H1 (cell line): ENCODE measurements around the gene UGT1A10. TPM values are rescaled to one million over a fixed set of nuclear protein-coding genes. Genes with fewer than 3 reads are reported as not detected.
A peak's percentile ranks its signal among the peaks of the same experiment; 100 is the strongest.

Experiments used
- CTCF ChIA-PET: fragments of 300-600 bp; sonication (Branson Sonifier 250); formaldehyde crosslinking; loops from one replicate; lab custom pipeline; 2021; ENCODE audit not compliant: partially characterized antibody; lab: Charles Lee
- POLR2A ChIA-PET: fragments of 300-600 bp; sonication (Branson Sonifier 250); formaldehyde crosslinking; loops from one replicate; lab custom pipeline; 2021; ENCODE audit warnings: inconsistent platforms; ENCODE audit not compliant: partially characterized antibody; lab: Charles Lee
- DNase-seq, 2 experiments: peaks; one replicate each; pipeline versions ENCODE4 v3.0.0 to v3.0.0-alpha.2; 2010 to 2022; ENCODE audit warnings: low spot score in 2 of 2, low read depth in 1 of 2, mixed read lengths in 1 of 2
- FAIRE-seq: peaks from 2 replicates; lab custom pipeline; 2011; peaks lifted over from hg19 to GRCh38; lab: Jason Lieb, UNC
- H2AFZ ChIP-seq: 2 replicates; pipeline ENCODE4 v1.8.1; 2012; ENCODE audit warnings: low read length, inconsistent platforms
- H2AK5ac ChIP-seq: 2 replicates; pipeline ENCODE4 v1.6.1; 2013; ENCODE audit warnings: low read depth, low read length
- H2BK120ac ChIP-seq: replicated peaks from 2 replicates; pipeline ENCODE3; 2013; ENCODE audit warnings: low read depth, low read length, inconsistent platforms
- H2BK12ac ChIP-seq: 2 replicates; pipeline ENCODE4 v1.6.1; 2013; ENCODE audit warnings: low read depth, low read length
- H2BK15ac ChIP-seq: 2 replicates; pipeline ENCODE4 v1.6.1; 2013; ENCODE audit warnings: low read length
- H2BK20ac ChIP-seq: 2 replicates; pipeline ENCODE4 v1.6.1; 2013; ENCODE audit warnings: low read length
- H2BK5ac ChIP-seq: 2 replicates; pipeline ENCODE4 v1.6.1; 2013; ENCODE audit warnings: low read depth, low read length
- H3K14ac ChIP-seq: 2 replicates; pipeline ENCODE4 v1.6.1; 2013; ENCODE audit warnings: inconsistent platforms; ENCODE audit not compliant: insufficient read length
- H3K18ac ChIP-seq: 2 replicates; pipeline ENCODE4 v1.6.1; 2013; ENCODE audit warnings: low read length; ENCODE audit errors: extremely low read depth
- H3K23ac ChIP-seq: 2 replicates; pipeline ENCODE4 v1.6.1; 2013; ENCODE audit warnings: inconsistent platforms; ENCODE audit not compliant: insufficient read length
- H3K23me2 ChIP-seq: 2 replicates; pipeline ENCODE4 v1.6.1; 2013; ENCODE audit warnings: low read depth, low read length
- H3K27ac ChIP-seq: 2 replicates; pipeline ENCODE4 v1.6.1; 2011; ENCODE audit warnings: low read depth, low read length, inconsistent platforms
- H3K27me3 ChIP-seq, 4 experiments: replicated peaks in 1 of 4; 1 replicate in 1 of 4; 2 replicates in 3 of 4; pipeline versions ENCODE4 v1.6.1 to v1.8.1; 2011 to 2013; ENCODE audit warnings: low read length in 3 of 4, mild to moderate bottlenecking in 3 of 4, inconsistent platforms in 2 of 4, mixed read lengths in 2 of 4, moderate library complexity in 1 of 4; ENCODE audit not compliant: control insufficient read depth in 3 of 4, insufficient read depth in 3 of 4; ENCODE audit errors: extremely low read depth in 1 of 4
- H3K36me3 ChIP-seq, 4 experiments: 2 replicates each; pipeline versions ENCODE4 v1.6.1 to v1.8.1; 2011 to 2013; ENCODE audit warnings: mild to moderate bottlenecking in 4 of 4, low read length in 3 of 4, moderate library complexity in 2 of 4, control low read depth in 1 of 4, inconsistent platforms in 1 of 4; ENCODE audit not compliant: insufficient read depth in 4 of 4, control insufficient read depth in 2 of 4
- H3K4ac ChIP-seq: replicated peaks from 2 replicates; pipeline ENCODE3; 2013; ENCODE audit warnings: low read length, low read depth, mixed read lengths, inconsistent platforms; ENCODE audit not compliant: insufficient read length
- H3K4me1 ChIP-seq, 4 experiments: replicated peaks in 1 of 4; 1 replicate in 1 of 4; 2 replicates in 3 of 4; pipeline versions ENCODE4 v1.6.1 to v1.8.1; 2011 to 2013; ENCODE audit warnings: low read length in 3 of 4, inconsistent platforms in 2 of 4, mixed read lengths in 1 of 4; ENCODE audit not compliant: insufficient read depth in 4 of 4, control insufficient read depth in 3 of 4
- H3K4me2 ChIP-seq, 2 experiments: 2 replicates each; pipeline versions ENCODE4 v1.6.1 to v1.8.1; 2011 to 2013; ENCODE audit warnings: low read depth in 2 of 2, low read length in 2 of 2, control low read depth in 1 of 2, inconsistent platforms in 1 of 2, mild to moderate bottlenecking in 1 of 2; ENCODE audit not compliant: insufficient read depth in 1 of 2
- H3K4me3 ChIP-seq, 4 experiments: fragments of 200-600, 300-600 bp in 1 of 4; sonication (generic), shearing (Covaris generic), sonication (Bioruptor Twin) in 1 of 4; 2 replicates each; pipeline versions ENCODE4 v1.5.1 to v1.8.1; 2011 to 2016; ENCODE audit warnings: low read length in 4 of 4, low read depth in 3 of 4, control low read depth in 2 of 4, inconsistent platforms in 2 of 4, mild to moderate bottlenecking in 2 of 4, mixed read lengths in 1 of 4, moderate library complexity in 1 of 4; ENCODE audit not compliant: insufficient read depth in 2 of 4; ENCODE audit errors: extremely low read depth in 1 of 4
- H3K56ac ChIP-seq: replicated peaks from 2 replicates; pipeline ENCODE3; 2013; ENCODE audit warnings: low read depth, mild to moderate bottlenecking, mixed read lengths, low read length, inconsistent platforms; ENCODE audit not compliant: insufficient read length
- H3K79me1 ChIP-seq: 2 replicates; pipeline ENCODE4 v1.6.1; 2013; ENCODE audit warnings: low read depth, low read length, control low read depth
- H3K79me2 ChIP-seq, 2 experiments: 2 replicates each; pipeline versions ENCODE4 v1.6.1 to v1.8.1; 2012 to 2013; ENCODE audit warnings: low read length in 2 of 2, mild to moderate bottlenecking in 2 of 2, inconsistent platforms in 1 of 2; ENCODE audit not compliant: insufficient read depth in 2 of 2, control insufficient read depth in 1 of 2
- H3K9ac ChIP-seq, 4 experiments: replicated peaks in 1 of 4; 1 replicate in 1 of 4; 2 replicates in 3 of 4; pipeline versions ENCODE4 v1.6.1 to v1.8.1; 2011 to 2013; ENCODE audit warnings: low read depth in 3 of 4, low read length in 3 of 4, control low read depth in 2 of 4, mild to moderate bottlenecking in 2 of 4, moderate library complexity in 2 of 4, inconsistent platforms in 1 of 4; ENCODE audit errors: extremely low read depth in 1 of 4
- H3K9me3 ChIP-seq, 2 experiments: 2 replicates each; pipeline versions ENCODE4 v1.6.1 to v1.8.1; 2012 to 2013; ENCODE audit warnings: mild to moderate bottlenecking in 2 of 2, moderate library complexity in 2 of 2, control low read depth in 1 of 2, inconsistent platforms in 1 of 2, low read depth in 1 of 2, low read length in 1 of 2, mixed read lengths in 1 of 2; ENCODE audit not compliant: insufficient read depth in 2 of 2
- H4K20me1 ChIP-seq, 2 experiments: replicated peaks in 1 of 2; 2 replicates each; pipeline versions ENCODE3 to v1.8.1; 2011 to 2013; ENCODE audit warnings: inconsistent platforms in 2 of 2, low read length in 2 of 2, mild to moderate bottlenecking in 1 of 2; ENCODE audit not compliant: insufficient read depth in 2 of 2, control insufficient read depth in 1 of 2
- H4K5ac ChIP-seq: 2 replicates; pipeline ENCODE4 v1.6.1; 2013; ENCODE audit warnings: low read length, low read depth, mixed read lengths, inconsistent platforms; ENCODE audit not compliant: insufficient read length
- H4K8ac ChIP-seq: 2 replicates; pipeline ENCODE4 v1.8.0; 2013; ENCODE audit warnings: mild to moderate bottlenecking, moderate library complexity, low read length, inconsistent platforms; ENCODE audit not compliant: insufficient read depth; ENCODE audit errors: extremely low read depth
- H4K91ac ChIP-seq: replicated peaks from 2 replicates; pipeline ENCODE3; 2013; ENCODE audit warnings: low read length, mixed read lengths, inconsistent platforms; ENCODE audit not compliant: insufficient read length
- BACH1 ChIP-seq: IDR thresholded peaks from 2 replicates; pipeline ENCODE4 v1.6.1; 2012; ENCODE audit warnings: low read length, improper control_type of control experiment
- GTF2F1 ChIP-seq: IDR thresholded peaks from 2 replicates; pipeline ENCODE4 v1.6.1; 2012; ENCODE audit warnings: low read depth, low read length, improper control_type of control experiment, borderline replicate concordance
- MAFK ChIP-seq: IDR thresholded peaks from 2 replicates; pipeline ENCODE4 v1.6.1; 2012; ENCODE audit warnings: low read depth, mild to moderate bottlenecking, improper control_type of control experiment, low read length
- WGBS, 2 experiments: shearing (Covaris generic) in 1 of 2; methylation state at CpG; one replicate each; pipeline versions ENCODE4 v1.1.6 to v1.1.7; 2013 to 2015; ENCODE audit warnings: low lambda C conversion rate in 2 of 2, mixed read lengths in 2 of 2, inconsistent platforms in 1 of 2, low coverage in 1 of 2, missing lambda C conversion rate in 1 of 2; ENCODE audit not compliant: insufficient replicate concordance in 2 of 2, insufficient coverage in 1 of 2, insufficient read length in 1 of 2; ENCODE audit errors: extremely low coverage in 1 of 2, missing lambda C conversion rate in 1 of 2; 5-methylcytosine and 5-hydroxymethylcytosine counted together
- polyA plus RNA-seq, 7 experiments: library from polyadenylated mRNA; depleted of rRNA in 3 of 7; stranded (reverse) in 5 of 7; unstranded in 2 of 7; fragments of >200 nt in 5 of 7; fragments of 200-250 nt in 2 of 7; gene quantifications; 1 replicate in 5 of 7; 2 replicates in 1 of 7; 4 replicates in 1 of 7; pipeline versions ENCODE4 v1.2.1 to v1.2.3, GENCODE V29; 2011 to 2013; ENCODE audit warnings: missing spikeins in 2 of 7, mixed read lengths in 2 of 7
- total RNA-seq: library from RNA; stranded (reverse); fragmentation: NEBNext Ultra II Directional; extraction: Animal tissue kit (Norgen Biotek cat#: 25700); gene quantifications from 2 replicates; pipeline ENCODE4 v1.2.1, GENCODE V29; 2021

The UGT1A10 gene
- total and polyA plus RNA-seq, 2 of the 8 experiments (the other 6 are each of a cell fraction or from before 2014, with no cell fraction given): not detected

- Histone ChIP-seq H2BK120ac (no peak overlapping the region), H2BK12ac (no peak overlapping the region), H3K4me2 (no peak overlapping the region), H3K9me3 (no peaks in the 10 kb centered on the region), H3K4me1 (peaks cover 0 to 4% (median 0%) of the 10 kb centered on the region in 4 experiments; a peak in 1 of 7 replicates), H3K4me3 (no peak overlapping the region), H2BK5ac (0 out of 2 replicates have a peak overlapping the region, but pooled peaks have one; percentile 17), H3K27me3 (no peaks in the 10 kb centered on the region), H2AK5ac (no peak overlapping the region), H3K79me1 (no peaks in the 10 kb centered on the region), H3K79me2 (no peaks in the 10 kb centered on the region), H3K23me2 (no peaks in the 10 kb centered on the region), H2AFZ (peak overlapping the region; percentile 40; the same call in 1 of the 2 replicates), H2BK15ac (no peak overlapping the region), H3K4ac (no peak overlapping the region), H3K23ac (no peak overlapping the region), H4K8ac (no peak overlapping the region), H3K36me3 (no peaks in the 10 kb centered on the region), H3K27ac (no peak overlapping the region), H3K18ac (no peak overlapping the region; the same call in 1 of the 2 replicates), H4K20me1 (no peaks in the 10 kb centered on the region), H3K56ac (no peak overlapping the region), H3K14ac (no peak overlapping the region), H2BK20ac (no peak overlapping the region), H4K5ac (no peak overlapping the region), H4K91ac (no peak overlapping the region), H3K9ac (no peak overlapping the region)
- DNase-seq (no peak), FAIRE-seq (no peak)
- WGBS, 2 experiments: 57% methylated on average over 1 of the region's 1 CpG; no CpG with 5 or more reads in 1 of the 2 experiments
- ChIA-PET POLR2A (no interaction called here), CTCF (interaction anchor here (0.8 to 3.1 kb wide), 2 partner anchors 9 to 12 kb away, joined by 3 to 12 read pairs; partner anchors contain the start of gene UGT1A5)
- TF ChIP-seq MAFK (peak; percentile 90), BACH1 (peak; percentile 98), GTF2F1 (no peak)
Measured at GRCh38 chr2:233700028-233700635, 63.9 kb downstream of the UGT1A10 start.
